Gastroesophageal sphincter (tissue), 3 donors: ENCODE data around the gene CD82.

Experiments used
- CTCF ChIP-seq, 4 experiments: fragments of 200-600 bp in 2 of 4; fragments of 450-650 bp in 2 of 4; sonication (generic) in 1 of 4; IDR thresholded peaks; one replicate each; pipeline ENCODE4 v1.5.1; 2017 to 2019; ENCODE audit warnings: antibody characterized with exemption in 4 of 4, mild to moderate bottlenecking in 2 of 4, moderate library complexity in 2 of 4
- POLR2A ChIP-seq, 2 donors: fragments of 450-650 bp; IDR thresholded peaks; one replicate each; pipeline ENCODE4 v1.6.1; 2017; ENCODE audit warnings: antibody characterized with exemption in 2 of 2, mild to moderate bottlenecking in 2 of 2, moderate library complexity in 1 of 2
- POLR2AphosphoS5 ChIP-seq: sonication (generic); formaldehyde crosslinking; IDR thresholded peaks from one replicate; pipeline ENCODE4 v1.6.1; 2017; ENCODE audit warnings: antibody characterized with exemption

GRCh38 chr11:44643217-44643616, 77.8 kb downstream of the CD82 start:
- no peak for TF ChIP-seq CTCF (IDR thresholded peaks at IDR 0.05)
- no peak for TF ChIP-seq POLR2A (IDR thresholded peaks at IDR 0.05)
- TF ChIP-seq POLR2AphosphoS5: no peak
